H1 (cell line): ENCODE measurements around the gene TNNC1. TPM values are rescaled to one million over a fixed set of nuclear protein-coding genes. Genes with fewer than 3 reads are reported as not detected.

ENCODE experiments used
- CTCF ChIA-PET: fragments of 300-600 bp; sonication (Branson Sonifier 250); formaldehyde crosslinking; loops from one replicate; lab custom pipeline; 2021; ENCODE audit not compliant: partially characterized antibody; lab: Charles Lee
- POLR2A ChIA-PET: fragments of 300-600 bp; sonication (Branson Sonifier 250); formaldehyde crosslinking; loops from one replicate; lab custom pipeline; 2021; ENCODE audit warnings: inconsistent platforms; ENCODE audit not compliant: partially characterized antibody; lab: Charles Lee
- DNase-seq, 2 experiments: peaks; one replicate each; pipeline versions ENCODE4 v3.0.0 to v3.0.0-alpha.2; 2010 to 2022; ENCODE audit warnings: low spot score in 2 of 2, low read depth in 1 of 2, mixed read lengths in 1 of 2
- FAIRE-seq: peaks from 2 replicates; lab custom pipeline; 2011; peaks lifted over from hg19 to GRCh38; lab: Jason Lieb, UNC
- H2AFZ ChIP-seq: 2 replicates; pipeline ENCODE4 v1.8.1; 2012; ENCODE audit warnings: low read length, inconsistent platforms
- H2AK5ac ChIP-seq: 2 replicates; pipeline ENCODE4 v1.6.1; 2013; ENCODE audit warnings: low read depth, low read length
- H2BK120ac ChIP-seq: replicated peaks from 2 replicates; pipeline ENCODE3; 2013; ENCODE audit warnings: low read depth, low read length, inconsistent platforms
- H2BK12ac ChIP-seq: 2 replicates; pipeline ENCODE4 v1.6.1; 2013; ENCODE audit warnings: low read depth, low read length
- H2BK15ac ChIP-seq: 2 replicates; pipeline ENCODE4 v1.6.1; 2013; ENCODE audit warnings: low read length
- H2BK20ac ChIP-seq: 2 replicates; pipeline ENCODE4 v1.6.1; 2013; ENCODE audit warnings: low read length
- H2BK5ac ChIP-seq: 2 replicates; pipeline ENCODE4 v1.6.1; 2013; ENCODE audit warnings: low read depth, low read length
- H3K14ac ChIP-seq: 2 replicates; pipeline ENCODE4 v1.6.1; 2013; ENCODE audit warnings: inconsistent platforms; ENCODE audit not compliant: insufficient read length
- H3K18ac ChIP-seq: 2 replicates; pipeline ENCODE4 v1.6.1; 2013; ENCODE audit warnings: low read length; ENCODE audit errors: extremely low read depth
- H3K23ac ChIP-seq: 2 replicates; pipeline ENCODE4 v1.6.1; 2013; ENCODE audit warnings: inconsistent platforms; ENCODE audit not compliant: insufficient read length
- H3K23me2 ChIP-seq: 2 replicates; pipeline ENCODE4 v1.6.1; 2013; ENCODE audit warnings: low read depth, low read length
- H3K27ac ChIP-seq: 2 replicates; pipeline ENCODE4 v1.6.1; 2011; ENCODE audit warnings: low read depth, low read length, inconsistent platforms
- H3K27me3 ChIP-seq, 4 experiments: replicated peaks in 1 of 4; 1 replicate in 1 of 4; 2 replicates in 3 of 4; pipeline versions ENCODE4 v1.6.1 to v1.8.1; 2011 to 2013; ENCODE audit warnings: low read length in 3 of 4, mild to moderate bottlenecking in 3 of 4, inconsistent platforms in 2 of 4, mixed read lengths in 2 of 4, moderate library complexity in 1 of 4; ENCODE audit not compliant: control insufficient read depth in 3 of 4, insufficient read depth in 3 of 4; ENCODE audit errors: extremely low read depth in 1 of 4
- H3K36me3 ChIP-seq, 4 experiments: 2 replicates each; pipeline versions ENCODE4 v1.6.1 to v1.8.1; 2011 to 2013; ENCODE audit warnings: mild to moderate bottlenecking in 4 of 4, low read length in 3 of 4, moderate library complexity in 2 of 4, control low read depth in 1 of 4, inconsistent platforms in 1 of 4; ENCODE audit not compliant: insufficient read depth in 4 of 4, control insufficient read depth in 2 of 4
- H3K4ac ChIP-seq: replicated peaks from 2 replicates; pipeline ENCODE3; 2013; ENCODE audit warnings: low read length, low read depth, mixed read lengths, inconsistent platforms; ENCODE audit not compliant: insufficient read length
- H3K4me1 ChIP-seq, 4 experiments: replicated peaks in 1 of 4; 1 replicate in 1 of 4; 2 replicates in 3 of 4; pipeline versions ENCODE4 v1.6.1 to v1.8.1; 2011 to 2013; ENCODE audit warnings: low read length in 3 of 4, inconsistent platforms in 2 of 4, mixed read lengths in 1 of 4; ENCODE audit not compliant: insufficient read depth in 4 of 4, control insufficient read depth in 3 of 4
- H3K4me2 ChIP-seq, 2 experiments: 2 replicates each; pipeline versions ENCODE4 v1.6.1 to v1.8.1; 2011 to 2013; ENCODE audit warnings: low read depth in 2 of 2, low read length in 2 of 2, control low read depth in 1 of 2, inconsistent platforms in 1 of 2, mild to moderate bottlenecking in 1 of 2; ENCODE audit not compliant: insufficient read depth in 1 of 2
- H3K4me3 ChIP-seq, 4 experiments: fragments of 200-600, 300-600 bp in 1 of 4; sonication (generic), shearing (Covaris generic), sonication (Bioruptor Twin) in 1 of 4; 2 replicates each; pipeline versions ENCODE4 v1.5.1 to v1.8.1; 2011 to 2016; ENCODE audit warnings: low read length in 4 of 4, low read depth in 3 of 4, control low read depth in 2 of 4, inconsistent platforms in 2 of 4, mild to moderate bottlenecking in 2 of 4, mixed read lengths in 1 of 4, moderate library complexity in 1 of 4; ENCODE audit not compliant: insufficient read depth in 2 of 4; ENCODE audit errors: extremely low read depth in 1 of 4
- H3K56ac ChIP-seq: replicated peaks from 2 replicates; pipeline ENCODE3; 2013; ENCODE audit warnings: low read depth, mild to moderate bottlenecking, mixed read lengths, low read length, inconsistent platforms; ENCODE audit not compliant: insufficient read length
- H3K79me1 ChIP-seq: 2 replicates; pipeline ENCODE4 v1.6.1; 2013; ENCODE audit warnings: low read depth, low read length, control low read depth
- H3K79me2 ChIP-seq, 2 experiments: 2 replicates each; pipeline versions ENCODE4 v1.6.1 to v1.8.1; 2012 to 2013; ENCODE audit warnings: low read length in 2 of 2, mild to moderate bottlenecking in 2 of 2, inconsistent platforms in 1 of 2; ENCODE audit not compliant: insufficient read depth in 2 of 2, control insufficient read depth in 1 of 2
- H3K9ac ChIP-seq, 4 experiments: replicated peaks in 1 of 4; 1 replicate in 1 of 4; 2 replicates in 3 of 4; pipeline versions ENCODE4 v1.6.1 to v1.8.1; 2011 to 2013; ENCODE audit warnings: low read depth in 3 of 4, low read length in 3 of 4, control low read depth in 2 of 4, mild to moderate bottlenecking in 2 of 4, moderate library complexity in 2 of 4, inconsistent platforms in 1 of 4; ENCODE audit errors: extremely low read depth in 1 of 4
- H3K9me3 ChIP-seq, 2 experiments: 2 replicates each; pipeline versions ENCODE4 v1.6.1 to v1.8.1; 2012 to 2013; ENCODE audit warnings: mild to moderate bottlenecking in 2 of 2, moderate library complexity in 2 of 2, control low read depth in 1 of 2, inconsistent platforms in 1 of 2, low read depth in 1 of 2, low read length in 1 of 2, mixed read lengths in 1 of 2; ENCODE audit not compliant: insufficient read depth in 2 of 2
- H4K20me1 ChIP-seq, 2 experiments: replicated peaks in 1 of 2; 2 replicates each; pipeline versions ENCODE3 to v1.8.1; 2011 to 2013; ENCODE audit warnings: inconsistent platforms in 2 of 2, low read length in 2 of 2, mild to moderate bottlenecking in 1 of 2; ENCODE audit not compliant: insufficient read depth in 2 of 2, control insufficient read depth in 1 of 2
- H4K5ac ChIP-seq: 2 replicates; pipeline ENCODE4 v1.6.1; 2013; ENCODE audit warnings: low read length, low read depth, mixed read lengths, inconsistent platforms; ENCODE audit not compliant: insufficient read length
- H4K8ac ChIP-seq: 2 replicates; pipeline ENCODE4 v1.8.0; 2013; ENCODE audit warnings: mild to moderate bottlenecking, moderate library complexity, low read length, inconsistent platforms; ENCODE audit not compliant: insufficient read depth; ENCODE audit errors: extremely low read depth
- H4K91ac ChIP-seq: replicated peaks from 2 replicates; pipeline ENCODE3; 2013; ENCODE audit warnings: low read length, mixed read lengths, inconsistent platforms; ENCODE audit not compliant: insufficient read length
- CTCF ChIP-seq, 3 experiments: IDR thresholded peaks; 1 replicate in 2 of 3; 2 replicates in 1 of 3; pipeline versions ENCODE4 v1.5.1 to v1.6.1; 2011; ENCODE audit warnings: low read length in 3 of 3, mild to moderate bottlenecking in 3 of 3, inconsistent platforms in 2 of 3, low read depth in 1 of 3, moderate library complexity in 1 of 3; ENCODE audit not compliant: insufficient read depth in 1 of 3; ENCODE audit errors: control extremely low read depth in 1 of 3
- GABPA ChIP-seq: IDR thresholded peaks from 2 replicates; pipeline ENCODE4 v1.6.1; 2011; ENCODE audit warnings: mild to moderate bottlenecking, low read length, moderate library complexity, borderline replicate concordance; ENCODE audit not compliant: insufficient read depth
- MAX ChIP-seq: IDR thresholded peaks from 2 replicates; pipeline ENCODE4 v1.6.1; 2012; ENCODE audit warnings: inconsistent platforms
- POLR2AphosphoS5 ChIP-seq: IDR thresholded peaks from 2 replicates; pipeline ENCODE4 v1.6.1; 2011; ENCODE audit warnings: low read depth, low read length
- RAD21 ChIP-seq, 2 experiments: IDR thresholded peaks in 1 of 2; conservative IDR thresholded peaks in 1 of 2; 2 replicates each; pipeline ENCODE4 v1.6.1; 2011; ENCODE audit warnings: low read depth in 2 of 2, low read length in 2 of 2, improper control_type of control experiment in 1 of 2, inconsistent platforms in 1 of 2, mild to moderate bottlenecking in 1 of 2, moderate library complexity in 1 of 2
- SIN3A ChIP-seq, 2 experiments: IDR thresholded peaks in 1 of 2; conservative IDR thresholded peaks in 1 of 2; 2 replicates each; pipeline ENCODE4 v1.6.1; 2011 to 2012; ENCODE audit warnings: low read length in 2 of 2, improper control_type of control experiment in 1 of 2, low read depth in 1 of 2, mild to moderate bottlenecking in 1 of 2
- TAF7 ChIP-seq: optimal IDR thresholded peaks from 2 replicates; pipeline ENCODE3; 2011; ENCODE audit warnings: low read depth, mild to moderate bottlenecking, inconsistent platforms, low read length, moderate library complexity, borderline replicate concordance
- WGBS, 2 experiments: shearing (Covaris generic) in 1 of 2; methylation state at CpG; one replicate each; pipeline versions ENCODE4 v1.1.6 to v1.1.7; 2013 to 2015; ENCODE audit warnings: low lambda C conversion rate in 2 of 2, mixed read lengths in 2 of 2, inconsistent platforms in 1 of 2, low coverage in 1 of 2, missing lambda C conversion rate in 1 of 2; ENCODE audit not compliant: insufficient replicate concordance in 2 of 2, insufficient coverage in 1 of 2, insufficient read length in 1 of 2; ENCODE audit errors: extremely low coverage in 1 of 2, missing lambda C conversion rate in 1 of 2; 5-methylcytosine and 5-hydroxymethylcytosine counted together
- polyA plus RNA-seq, 7 experiments: library from polyadenylated mRNA; depleted of rRNA in 3 of 7; stranded (reverse) in 5 of 7; unstranded in 2 of 7; fragments of >200 nt in 5 of 7; fragments of 200-250 nt in 2 of 7; gene quantifications; 1 replicate in 5 of 7; 2 replicates in 1 of 7; 4 replicates in 1 of 7; pipeline versions ENCODE4 v1.2.1 to v1.2.3, GENCODE V29; 2011 to 2013; ENCODE audit warnings: missing spikeins in 2 of 7, mixed read lengths in 2 of 7
- total RNA-seq: library from RNA; stranded (reverse); fragmentation: NEBNext Ultra II Directional; extraction: Animal tissue kit (Norgen Biotek cat#: 25700); gene quantifications from 2 replicates; pipeline ENCODE4 v1.2.1, GENCODE V29; 2021

TNNC1 gene
- total and polyA plus RNA-seq, 2 of the 8 experiments (the other 6 are each of a cell fraction or from before 2014, with no cell fraction given): 5.8 to 16.4 TPM

DNA sequence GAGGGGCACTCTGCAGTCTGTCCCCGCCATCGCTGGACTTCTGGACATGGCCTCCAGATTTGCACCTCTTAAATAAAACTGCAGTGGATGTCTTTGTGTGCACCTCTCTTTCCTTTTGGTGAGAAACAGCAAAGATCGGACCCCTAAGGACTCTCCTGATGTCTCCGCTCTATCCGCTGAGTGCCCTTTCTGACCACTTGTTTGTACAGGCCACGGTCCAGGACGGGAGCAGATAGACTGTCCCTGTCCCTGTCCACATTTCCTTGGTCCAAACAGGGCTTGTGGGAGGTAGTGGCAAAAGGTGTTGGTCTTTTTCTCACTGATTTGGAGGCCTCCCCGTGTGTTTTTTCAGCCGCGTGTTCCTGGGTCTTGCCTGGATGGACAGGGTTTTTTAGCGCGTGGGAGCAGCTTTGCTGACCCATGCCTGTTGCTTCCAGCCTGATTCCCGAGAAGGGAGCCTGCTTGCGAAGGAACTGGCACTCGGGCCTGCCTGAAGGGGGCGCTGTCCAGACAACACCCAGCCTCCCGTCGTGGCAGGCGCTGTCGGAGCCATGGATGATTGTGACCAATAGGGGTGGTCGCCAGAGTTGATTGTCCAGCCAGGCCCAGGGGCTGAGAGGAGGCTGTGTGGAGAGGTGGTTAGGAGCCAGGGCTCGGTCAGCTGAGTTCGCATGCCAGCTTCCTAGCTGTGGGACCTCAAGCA is 28.1 kb upstream of the TNNC1 start:
- Histone ChIP-seq H3K23ac (no peak overlapping the region), H3K27me3 (no peaks in the 10 kb centered on the region), H4K5ac (no peak overlapping the region), H3K4me3 (no peak overlapping the region), H3K14ac (no peak overlapping the region), H2BK12ac (no peak overlapping the region), H4K8ac (no peak overlapping the region), H2BK5ac (no peak overlapping the region; the same call in 1 of the 2 replicates), H4K91ac (no peak overlapping the region), H3K9ac (no peak overlapping the region), H3K18ac (no peak overlapping the region), H3K4me1 (no peaks in the 10 kb centered on the region), H3K4ac (no peak overlapping the region), H3K79me1 (peaks cover 2% of the 10 kb centered on the region; the same call in 1 of the 2 replicates), H2AK5ac (no peak overlapping the region), H3K79me2 (no peaks in the 10 kb centered on the region), H2BK120ac (no peak overlapping the region), H4K20me1 (peaks cover 0 to 18% of the 10 kb centered on the region in 2 experiments), H3K23me2 (no peaks in the 10 kb centered on the region), H3K4me2 (no peak overlapping the region), H2BK20ac (no peak overlapping the region), H3K36me3 (peaks cover 30 to 58% (median 42%) of the 10 kb centered on the region in 4 experiments), H3K27ac (no peak overlapping the region), H3K9me3 (no peaks in the 10 kb centered on the region), H2AFZ (no peak overlapping the region), H3K56ac (no peak overlapping the region), H2BK15ac (no peak overlapping the region)
- 80% methylated on average over 23 of the region's 23 CpGs; no CpG with 5 or more reads in 1 of the 2 experiments for WGBS, 2 experiments
- FAIRE-seq (peak; percentile 75), DNase-seq (peak; percentile 51 to 93)
- ChIA-PET CTCF (interaction anchor here (0.6 to 3.1 kb wide), 27 partner anchors 9 to 258 kb away, joined by 3 to 28 read pairs (median 4); partner anchors contain the start of genes STAB1 and TNNC1), POLR2A (interaction anchor here (0.7 to 2.1 kb wide), 5 partner anchors 13 to 94 kb away, joined by 3 to 6 read pairs (median 3); partner anchors contain the start of genes STAB1 and UQCC5)
- TF ChIP-seq TAF7 (no peak), CTCF (IDR thresholded peaks at IDR 0.05; ENCODE audit: control extremely low read depth in 1 of 3, insufficient read depth in 1 of 3, low read depth in 1 of 3, low read length in 3 of 3) (peak in 2 of 3 experiments; percentile 82 to 98; a peak in 3 of 4 replicates), GABPA (0 out of 2 replicates have a peak, but pooled peaks have one; percentile 65), MAX (peak; percentile 38; the same call in 1 of the 2 replicates), POLR2AphosphoS5 (0 out of 2 replicates have a peak, but pooled peaks have one; percentile 21), RAD21 (IDR thresholded peaks at IDR 0.05 in 1 of 2, conservative IDR thresholded peaks at IDR 0.05 in 1 of 2; ENCODE audit: low read depth in 2 of 2, low read length in 2 of 2) (peak; percentile 62 to 71), SIN3A (conservative IDR thresholded peaks at IDR 0.05 in 1 of 2, IDR thresholded peaks at IDR 0.05 in 1 of 2; ENCODE audit: low read depth in 1 of 2, low read length in 2 of 2) (peak in 1 of 2 experiments; percentile 50; a peak in 1 of 4 replicates)
